ENCODE results near the gene LSAMP.

Gene LSAMP

DNA sequence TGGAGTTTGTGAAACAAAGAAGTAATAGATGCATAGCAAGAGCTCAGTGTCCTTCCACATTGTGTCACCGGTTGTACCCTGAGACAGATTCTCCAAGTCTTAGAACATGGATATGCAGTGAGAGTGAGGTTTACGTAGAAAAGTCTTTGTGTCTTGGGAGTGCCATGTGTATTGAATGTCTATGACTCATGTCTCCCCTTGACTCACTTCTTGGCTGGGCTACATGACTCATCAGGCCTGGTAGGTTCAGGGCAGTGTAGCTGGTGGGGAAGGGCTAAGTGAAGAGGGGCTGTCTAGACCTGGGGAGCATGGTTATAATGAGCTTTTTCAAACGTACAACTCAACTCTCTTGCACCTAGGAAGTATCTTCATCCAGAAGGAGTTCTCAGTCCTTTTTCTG is 654.5 kb downstream of the LSAMP start:
- TF ChIP-seq, protein P1, sequence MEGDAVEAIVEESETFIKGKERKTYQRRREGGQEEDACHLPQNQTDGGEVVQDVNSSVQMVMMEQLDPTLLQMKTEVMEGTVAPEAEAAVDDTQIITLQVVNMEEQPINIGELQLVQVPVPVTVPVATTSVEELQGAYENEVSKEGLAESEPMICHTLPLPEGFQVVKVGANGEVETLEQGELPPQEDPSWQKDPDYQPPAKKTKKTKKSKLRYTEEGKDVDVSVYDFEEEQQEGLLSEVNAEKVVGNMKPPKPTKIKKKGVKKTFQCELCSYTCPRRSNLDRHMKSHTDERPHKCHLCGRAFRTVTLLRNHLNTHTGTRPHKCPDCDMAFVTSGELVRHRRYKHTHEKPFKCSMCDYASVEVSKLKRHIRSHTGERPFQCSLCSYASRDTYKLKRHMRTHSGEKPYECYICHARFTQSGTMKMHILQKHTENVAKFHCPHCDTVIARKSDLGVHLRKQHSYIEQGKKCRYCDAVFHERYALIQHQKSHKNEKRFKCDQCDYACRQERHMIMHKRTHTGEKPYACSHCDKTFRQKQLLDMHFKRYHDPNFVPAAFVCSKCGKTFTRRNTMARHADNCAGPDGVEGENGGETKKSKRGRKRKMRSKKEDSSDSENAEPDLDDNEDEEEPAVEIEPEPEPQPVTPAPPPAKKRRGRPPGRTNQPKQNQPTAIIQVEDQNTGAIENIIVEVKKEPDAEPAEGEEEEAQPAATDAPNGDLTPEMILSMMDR (conservative IDR thresholded peaks at IDR 0.05; ENCODE audit: low read depth, low read length), result no peak
- H3K4me3 ChIP-seq (ENCODE audit: low read length), result no peak overlapping the region
- DNase-seq (ENCODE audit: low read depth), result peak; percentile 98

DNA sequence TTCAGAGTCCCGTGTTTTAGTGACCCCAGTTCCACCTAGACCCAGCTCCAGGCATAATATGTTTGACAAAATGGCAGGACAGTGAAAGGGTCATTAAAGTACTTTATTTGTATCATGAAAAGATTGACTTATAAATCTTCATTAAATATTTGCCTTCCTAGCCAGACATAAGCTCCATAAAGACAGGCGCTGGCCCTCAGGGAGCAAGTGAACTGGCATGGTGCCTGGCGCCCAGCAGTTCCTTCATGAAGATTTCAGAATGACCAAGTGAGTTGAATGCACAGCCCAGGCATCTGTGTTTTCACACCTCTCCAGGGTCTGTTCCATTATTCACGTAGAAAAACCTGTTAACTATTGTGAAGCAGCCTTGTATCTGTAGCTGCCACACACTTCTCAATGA is 655.8 kb downstream of the LSAMP start:
- no peak overlapping the region for H3K4me3 ChIP-seq (ENCODE audit: low read length)

DNA sequence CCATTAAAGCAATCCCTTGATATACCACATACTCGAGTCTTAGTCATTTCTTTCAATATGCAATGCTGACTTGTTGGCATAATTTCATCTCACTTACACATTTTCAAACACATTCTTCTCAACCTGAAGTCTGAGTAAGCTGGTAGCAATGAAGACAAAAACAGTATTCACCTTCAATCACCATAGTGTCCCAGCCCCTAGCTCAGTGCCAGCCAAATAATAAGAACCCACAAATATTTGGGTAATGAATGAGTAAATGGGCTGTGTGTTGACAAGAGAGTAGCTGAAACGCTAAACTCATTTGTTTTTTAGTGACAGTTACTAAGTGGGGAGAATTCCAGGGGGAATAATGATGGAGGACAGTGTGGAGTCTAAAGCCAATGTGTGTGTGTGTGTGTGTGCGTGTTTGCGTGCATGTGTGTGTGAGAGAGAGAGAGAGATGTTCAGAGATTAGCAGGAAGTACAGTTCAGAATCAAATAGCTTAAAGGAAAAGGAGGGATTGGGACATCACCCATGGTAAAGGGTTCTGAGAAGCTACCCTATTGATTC is 656.3 kb downstream of the LSAMP start:
- H3K4me3 ChIP-seq (ENCODE audit: low read length), result no peak overlapping the region
- TF ChIP-seq, protein P1 (conservative IDR thresholded peaks at IDR 0.05; ENCODE audit: low read depth, low read length), result no peak
- peak; percentile 87 for DNase-seq (ENCODE audit: low read depth)

More for the DNA sequence above, 655.8 kb downstream of the LSAMP start:
- DNase-seq (ENCODE audit: low read depth), result no peak
- TF ChIP-seq, protein P1 (conservative IDR thresholded peaks at IDR 0.05; ENCODE audit: low read depth, low read length), result no peak

DNA sequence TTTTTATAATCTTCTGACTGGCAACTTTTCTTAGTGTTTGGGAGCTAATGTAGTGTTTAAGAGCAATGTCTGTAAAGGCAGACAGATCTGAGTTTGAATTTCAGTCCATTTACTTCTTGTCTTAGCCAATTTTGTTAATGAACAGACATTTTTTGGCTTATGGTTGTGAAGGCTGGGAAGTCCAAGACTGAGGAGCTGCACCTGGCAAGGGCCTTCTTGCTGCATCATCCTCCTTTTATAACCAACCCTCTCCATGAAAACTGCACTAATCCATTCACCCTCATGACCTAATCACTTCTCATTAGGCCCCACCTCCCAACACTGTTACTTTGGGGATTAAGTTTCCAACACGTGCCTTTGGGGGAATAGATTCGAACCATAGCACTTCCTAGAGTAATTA is 657.5 kb downstream of the LSAMP start:
- no peak for DNase-seq (ENCODE audit: low read depth)
- H3K4me3 ChIP-seq (ENCODE audit: low read length), result no peak overlapping the region
- TF ChIP-seq, protein P1 (conservative IDR thresholded peaks at IDR 0.05; ENCODE audit: low read depth, low read length), result no peak

DNA sequence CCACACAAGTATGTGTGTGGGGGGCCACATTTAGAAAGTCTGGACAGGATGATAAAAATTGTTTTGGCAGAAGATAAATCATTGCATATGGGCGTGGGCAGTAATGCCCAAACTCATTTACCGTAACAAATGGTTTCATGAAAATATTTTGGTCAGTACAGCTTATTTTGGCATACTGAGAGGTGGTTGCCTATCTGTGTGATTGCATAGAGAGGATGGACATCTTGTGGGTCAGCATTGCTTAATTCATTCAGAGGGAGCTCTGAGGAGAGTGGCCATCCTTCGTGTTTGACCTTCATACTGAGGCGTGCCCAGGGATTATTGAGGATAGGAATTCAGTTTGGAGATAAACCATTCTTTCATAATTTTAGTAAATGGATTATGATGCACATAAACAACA is 659.5 kb downstream of the LSAMP start:
- TF ChIP-seq, protein P1 (conservative IDR thresholded peaks at IDR 0.05; ENCODE audit: low read depth, low read length), result no peak
- H3K4me3 ChIP-seq (ENCODE audit: low read length), result no peak overlapping the region
- DNase-seq (ENCODE audit: low read depth), result no peak

- peak overlapping the region; percentile 58 for H3K4me3 ChIP-seq (ENCODE audit: low read length)
- DNase-seq (ENCODE audit: low read depth), result no peak
- TF ChIP-seq, protein P1 (conservative IDR thresholded peaks at IDR 0.05; ENCODE audit: low read depth, low read length), result no peak
These were observed 660.3 kb downstream of the LSAMP start for GRCh38 chr3:115784739-115785536.

Measured in retinal pigment epithelial cell (primary cell).